ENCODE data around the gene FBXO31.
"Not testable (repeated sequence)": the region's sequence is repeated elsewhere in the genome, so short reads cannot be mapped to it uniquely, and the experiment has no call there.

The FBXO31 gene

DNA sequence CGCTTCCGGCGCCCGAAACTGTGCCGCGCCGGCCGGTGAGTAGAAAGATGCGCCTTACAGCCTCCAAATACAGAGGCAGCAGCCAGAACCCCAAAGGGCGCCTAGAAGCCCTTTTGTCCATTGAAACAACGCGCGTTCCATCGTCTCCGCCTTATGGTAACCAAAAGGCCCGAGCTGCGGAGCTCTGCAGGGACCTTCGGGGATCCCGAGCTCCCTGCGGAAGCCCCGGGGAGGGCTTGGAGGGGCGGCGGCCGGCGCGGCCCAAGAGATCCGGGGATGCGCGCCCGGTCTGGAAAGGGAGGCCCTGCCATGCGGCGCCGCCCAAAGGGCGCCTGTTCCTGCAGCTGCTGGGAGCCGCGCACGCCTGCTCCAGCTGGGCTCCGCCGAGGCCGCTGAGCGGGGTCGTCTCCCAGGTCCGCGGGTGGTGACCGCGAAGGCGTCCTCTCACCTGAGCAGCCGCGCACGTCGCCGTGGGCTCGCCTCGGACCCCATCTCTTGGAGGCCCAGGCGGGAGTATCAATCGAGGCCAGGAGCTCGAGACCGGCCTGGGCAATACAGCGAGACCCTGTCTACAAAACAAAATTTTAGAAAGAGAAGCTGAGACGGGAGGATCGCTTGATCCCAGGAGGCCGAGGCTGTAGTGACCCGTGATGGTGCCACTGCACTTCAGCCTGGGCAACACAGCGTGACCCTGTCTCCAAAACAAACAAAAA lies 742 bp upstream of the FBXO31 start:
- TF ChIP-seq, protein P1, sequence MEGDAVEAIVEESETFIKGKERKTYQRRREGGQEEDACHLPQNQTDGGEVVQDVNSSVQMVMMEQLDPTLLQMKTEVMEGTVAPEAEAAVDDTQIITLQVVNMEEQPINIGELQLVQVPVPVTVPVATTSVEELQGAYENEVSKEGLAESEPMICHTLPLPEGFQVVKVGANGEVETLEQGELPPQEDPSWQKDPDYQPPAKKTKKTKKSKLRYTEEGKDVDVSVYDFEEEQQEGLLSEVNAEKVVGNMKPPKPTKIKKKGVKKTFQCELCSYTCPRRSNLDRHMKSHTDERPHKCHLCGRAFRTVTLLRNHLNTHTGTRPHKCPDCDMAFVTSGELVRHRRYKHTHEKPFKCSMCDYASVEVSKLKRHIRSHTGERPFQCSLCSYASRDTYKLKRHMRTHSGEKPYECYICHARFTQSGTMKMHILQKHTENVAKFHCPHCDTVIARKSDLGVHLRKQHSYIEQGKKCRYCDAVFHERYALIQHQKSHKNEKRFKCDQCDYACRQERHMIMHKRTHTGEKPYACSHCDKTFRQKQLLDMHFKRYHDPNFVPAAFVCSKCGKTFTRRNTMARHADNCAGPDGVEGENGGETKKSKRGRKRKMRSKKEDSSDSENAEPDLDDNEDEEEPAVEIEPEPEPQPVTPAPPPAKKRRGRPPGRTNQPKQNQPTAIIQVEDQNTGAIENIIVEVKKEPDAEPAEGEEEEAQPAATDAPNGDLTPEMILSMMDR (IDR thresholded peaks at IDR 0.05; ENCODE audit: low read depth, low read length, missing control alignments): no peak
- DNase-seq (ENCODE audit: low read depth): no peak
- H3K4me3 ChIP-seq (ENCODE audit: low read depth, low read length): peak overlapping the region; percentile 67

DNA sequence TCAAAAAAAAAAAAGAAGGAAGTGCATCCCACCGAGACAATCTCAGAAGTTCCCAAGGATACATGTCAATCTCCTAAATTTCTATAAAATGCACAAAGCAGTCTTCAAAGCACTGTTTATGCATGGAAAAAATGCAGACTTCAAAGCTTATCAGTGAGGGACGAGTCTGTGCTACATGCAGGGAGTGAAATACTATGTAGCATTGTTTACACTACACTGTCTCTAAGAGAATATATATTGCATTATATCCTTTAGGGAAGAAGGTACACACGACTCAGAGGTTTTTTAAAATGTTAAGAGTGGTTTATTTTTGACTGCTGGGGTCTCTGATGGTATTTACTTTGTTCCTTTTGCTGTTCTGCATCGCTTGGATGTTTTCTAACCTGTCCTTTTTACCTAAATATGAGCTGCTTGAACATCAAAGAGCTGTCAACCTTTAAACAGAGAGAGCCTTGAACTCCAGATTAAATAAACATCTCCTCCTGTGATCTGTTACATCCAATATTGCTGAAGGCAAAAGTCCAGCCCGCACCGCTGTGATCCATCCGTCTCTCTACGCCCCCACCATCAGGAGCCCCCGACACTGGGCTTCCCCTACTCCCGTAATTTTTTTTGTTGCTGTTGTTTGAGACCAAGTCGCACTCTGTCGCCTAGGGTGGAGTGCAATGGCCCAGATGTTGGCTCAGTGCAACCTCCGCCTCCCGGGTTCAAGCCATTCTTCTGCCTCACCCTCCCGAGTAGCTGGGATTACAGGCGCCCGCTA lies 1.4 kb downstream of the FBXO31 start:
- TF ChIP-seq, protein P1 (IDR thresholded peaks at IDR 0.05; ENCODE audit: low read depth, low read length, missing control alignments): no peak
- no peak for DNase-seq (ENCODE audit: low read depth)
- peak overlapping the region; percentile 81 for H3K4me3 ChIP-seq (ENCODE audit: low read depth, low read length)

DNA sequence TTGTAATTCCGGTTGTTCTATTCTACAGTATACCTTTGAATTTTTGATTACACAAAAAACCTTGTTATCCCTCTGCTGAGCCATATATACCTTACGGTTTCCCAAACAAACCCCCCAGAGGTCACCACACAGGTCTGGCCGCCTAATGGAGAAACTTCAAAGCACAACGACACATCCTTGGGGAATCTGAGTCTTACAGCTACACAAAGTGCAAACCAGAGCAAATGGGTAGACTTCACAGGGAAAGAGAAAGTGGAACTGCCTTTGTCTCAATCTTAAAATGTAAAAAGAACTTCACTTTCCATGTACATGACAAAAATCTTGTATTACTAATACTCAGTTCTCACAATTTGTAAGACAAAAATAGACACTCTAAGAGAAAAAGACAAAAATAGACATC lies 2.7 kb downstream of the FBXO31 start:
- no peak for DNase-seq (ENCODE audit: low read depth)
- H3K4me3 ChIP-seq (ENCODE audit: low read depth, low read length): peak overlapping the region; percentile 32; the same call in 1 of the 2 replicates
- TF ChIP-seq, protein P1 (IDR thresholded peaks at IDR 0.05; ENCODE audit: low read depth, low read length, missing control alignments): no peak

DNA sequence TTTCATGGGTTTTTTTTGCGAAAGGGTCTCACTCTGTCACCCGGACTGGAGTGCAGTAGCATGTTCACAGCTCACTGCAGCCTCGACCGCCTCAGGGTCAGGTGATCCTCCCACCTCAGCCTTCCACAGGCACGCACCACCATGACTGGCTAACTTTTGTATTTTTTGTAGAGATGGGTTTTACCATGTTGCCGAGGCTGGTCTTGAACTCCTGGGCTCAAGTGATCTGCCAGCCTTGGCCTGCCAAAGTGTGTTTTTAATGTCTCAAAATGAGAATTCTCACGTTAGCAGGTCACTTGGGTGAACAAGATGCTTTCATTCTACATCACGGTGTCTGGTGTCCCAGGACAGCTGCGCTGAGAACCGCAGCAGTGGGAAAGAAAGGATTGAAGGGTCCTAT lies 3.2 kb downstream of the FBXO31 start:
- DNase-seq (ENCODE audit: low read depth): no peak
- TF ChIP-seq, protein P1 (IDR thresholded peaks at IDR 0.05; ENCODE audit: low read depth, low read length, missing control alignments): no peak
- H3K4me3 ChIP-seq (ENCODE audit: low read depth, low read length): peak overlapping the region; percentile 3

DNA sequence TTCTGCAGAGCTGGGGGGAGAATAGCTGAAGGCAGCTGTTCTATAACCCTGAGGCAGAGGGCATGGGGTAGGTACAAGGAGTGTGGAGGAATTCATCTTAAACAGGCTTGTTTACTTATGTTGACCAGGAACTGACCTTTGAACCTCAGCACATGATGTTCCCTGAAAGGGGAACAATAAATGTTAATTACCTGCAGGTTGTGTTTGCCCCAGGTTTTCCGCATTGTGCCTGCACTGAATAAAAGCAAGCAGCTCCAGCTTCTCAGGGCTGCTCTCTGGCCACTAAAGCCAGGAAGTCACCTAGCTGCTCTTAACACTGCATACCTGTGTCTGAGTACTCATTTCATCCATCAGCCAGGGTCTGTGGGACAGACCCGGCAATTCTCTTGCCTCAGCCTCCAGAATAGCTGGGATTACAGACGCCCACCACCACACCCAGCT lies 4.2 kb downstream of the FBXO31 start:
- not testable (repeated sequence) for H3K4me3 ChIP-seq (ENCODE audit: low read depth, low read length); DNase-seq (ENCODE audit: low read depth)

DNA sequence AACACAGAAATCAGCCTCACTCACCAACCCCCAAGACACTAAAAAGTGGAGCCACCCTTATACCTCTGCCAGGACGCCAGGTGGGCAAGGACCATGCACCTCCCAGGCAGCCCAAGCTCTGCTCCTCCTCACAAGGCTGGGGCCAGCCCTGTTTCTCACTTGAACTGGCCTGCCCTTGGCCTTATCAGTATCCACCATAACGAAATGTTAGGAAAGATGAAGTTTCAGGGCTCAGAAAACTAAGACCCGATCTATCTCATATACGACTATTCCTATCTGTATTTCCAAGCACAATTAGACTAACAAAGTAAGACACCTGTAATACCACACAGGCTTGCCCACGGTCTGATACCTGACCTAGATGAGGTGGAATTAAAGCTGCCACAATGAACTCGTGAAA lies 6.9 kb downstream of the FBXO31 start:
- DNase-seq (ENCODE audit: low read depth): no peak
- TF ChIP-seq, protein P1 (IDR thresholded peaks at IDR 0.05; ENCODE audit: low read depth, low read length, missing control alignments): no peak
- H3K4me3 ChIP-seq (ENCODE audit: low read depth, low read length): no peak overlapping the region

DNA sequence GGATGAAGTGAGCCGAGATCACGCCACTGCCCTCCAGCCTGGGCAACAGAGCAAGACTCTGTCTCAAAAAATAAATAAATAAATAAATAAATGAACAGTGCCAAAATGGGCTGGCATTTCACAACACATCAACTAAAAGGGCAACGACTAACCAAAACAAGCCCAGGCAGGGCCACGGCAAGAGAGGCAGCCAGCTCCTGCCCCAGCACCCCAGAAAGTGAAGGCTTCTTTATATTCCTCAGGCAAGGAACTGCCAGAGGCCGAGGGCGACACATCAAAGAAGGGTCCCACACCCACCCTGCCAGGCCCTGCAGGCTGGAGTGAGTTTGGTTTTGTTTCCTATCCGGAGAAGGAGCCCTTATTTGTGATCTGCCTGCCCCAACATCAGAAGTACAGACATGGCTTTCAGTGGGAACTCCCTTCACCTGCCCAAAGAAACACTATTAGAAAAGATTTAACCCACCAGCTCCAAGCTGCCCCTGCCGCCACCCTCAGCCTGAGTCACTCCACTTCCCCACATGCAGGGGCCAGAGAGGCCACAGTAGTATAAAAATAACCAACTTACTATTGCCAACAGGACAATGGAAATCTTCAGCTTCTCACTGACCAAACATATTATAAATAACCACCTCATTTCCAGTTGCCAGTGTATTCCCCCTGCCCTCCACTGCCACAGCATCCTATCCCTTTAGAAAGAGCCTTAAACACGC lies 8.0 kb downstream of the FBXO31 start:
- H3K4me3 ChIP-seq (ENCODE audit: low read depth, low read length): no peak overlapping the region
- no peak for DNase-seq (ENCODE audit: low read depth)
- TF ChIP-seq, protein P1 (IDR thresholded peaks at IDR 0.05; ENCODE audit: low read depth, low read length, missing control alignments): no peak

Data from GM12864 (cell line).